Omental fat pad (tissue), 4 donors: ENCODE results near the gene RPS25. TPM values are rescaled to one million over a fixed set of nuclear protein-coding genes. Genes with fewer than 3 reads are reported as not detected.
"Not testable (repeated sequence)": the region's sequence is repeated elsewhere in the genome, so short reads cannot be mapped to it uniquely, and the experiment has no call there.

Experiments used
- ATAC-seq: fragments of 150-250 bp; one replicate; pipeline ENCODE4 v1.9.1; 2016; ENCODE audit warnings: mild to moderate bottlenecking, moderate library complexity; ENCODE audit not compliant: low FRiP score
- DNase-seq: peaks from one replicate; pipeline ENCODE4 v3.0.0-alpha.2; 2019; ENCODE audit warnings: low spot score
- CTCF ChIP-seq, 3 donors: fragments of 450-650 bp; IDR thresholded peaks; one replicate each; pipeline ENCODE4 v1.5.1; 2016 to 2017; ENCODE audit warnings: antibody characterized with exemption in 3 of 3, mild to moderate bottlenecking in 3 of 3, moderate library complexity in 2 of 3
- total RNA-seq, 4 donors: library from RNA; depleted of rRNA; stranded (reverse); fragments of >200 nt; gene quantifications; one replicate each; pipeline ENCODE4 v1.1.0, GENCODE V29; 2016

RPS25 gene
- total RNA-seq, 4 donors from 2014 or later, result 1,426 to 2,619 (median 2,025) TPM

DNA sequence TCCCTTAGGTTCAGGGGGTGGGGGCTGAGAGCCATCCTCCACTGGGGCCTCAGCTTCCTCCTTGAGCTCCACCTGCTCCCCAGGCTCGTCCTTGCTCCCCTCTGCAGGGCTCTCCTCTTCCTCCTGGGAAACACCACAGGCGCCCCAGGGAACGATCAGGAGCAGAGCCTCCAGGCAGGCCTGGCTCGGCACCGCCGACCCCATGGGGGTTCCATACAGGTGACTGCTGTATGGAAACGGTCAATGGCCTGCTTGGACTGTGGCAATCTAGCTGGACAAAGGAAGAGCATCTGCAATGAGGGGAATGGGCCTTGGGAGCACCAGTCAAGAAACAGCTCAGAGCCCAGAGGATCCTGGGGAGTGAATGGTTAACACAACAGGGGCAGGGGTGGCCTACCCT, 30.9 kb upstream of the RPS25 start:
- DNase-seq (no peak), ATAC-seq (no peak)
- TF ChIP-seq CTCF (IDR thresholded peaks at IDR 0.05), result no peak

DNA sequence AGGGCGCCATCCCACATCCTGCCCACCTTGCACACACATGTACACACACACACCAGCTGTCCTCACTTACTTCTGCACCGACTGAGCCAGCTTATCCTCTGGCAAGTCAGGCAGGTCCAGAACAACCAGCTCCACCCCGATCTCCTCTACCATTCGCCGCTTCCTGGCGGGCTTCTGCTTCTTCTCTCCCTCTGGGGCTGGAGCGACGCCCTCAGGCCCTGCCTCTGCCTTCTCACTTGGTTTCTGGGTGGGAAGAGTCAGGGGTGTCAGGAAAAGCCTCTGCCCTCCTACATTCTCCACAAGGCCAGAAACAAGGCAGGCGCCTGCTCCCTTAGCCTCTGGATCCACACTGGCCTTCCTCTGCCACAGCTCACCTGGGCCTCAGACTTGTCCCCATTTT, 30.5 kb upstream of the RPS25 start:
- ATAC-seq, result no peak
- no peak for DNase-seq
- no peak for TF ChIP-seq CTCF (IDR thresholded peaks at IDR 0.05)

GRCh38 chr11:119047205-119047604, 29.1 kb upstream of the RPS25 start:
- DNase-seq, result no peak
- no peak for TF ChIP-seq CTCF (IDR thresholded peaks at IDR 0.05)
- ATAC-seq, result no peak

DNA sequence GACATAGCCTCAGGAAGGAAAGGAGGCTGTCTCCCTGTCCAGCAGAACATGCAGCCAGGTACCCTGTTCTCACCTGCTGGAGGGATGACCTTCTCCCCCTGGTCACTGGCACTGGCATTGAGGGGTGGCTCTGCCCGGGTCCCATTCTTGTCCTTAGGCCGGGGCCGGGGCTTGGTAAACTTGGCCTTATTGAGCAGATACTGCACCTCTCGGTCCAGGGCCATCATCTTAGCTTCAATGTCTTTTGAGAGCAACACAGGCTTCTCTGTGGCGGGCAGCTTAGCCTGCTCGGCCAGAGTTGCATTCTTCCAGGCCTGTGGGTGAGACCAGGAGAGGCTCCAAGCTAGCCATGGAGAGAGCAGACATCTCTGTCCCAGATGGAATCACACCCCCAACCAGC, 28.3 kb upstream of the RPS25 start:
- ATAC-seq (no peak), DNase-seq (no peak)
- TF ChIP-seq CTCF (IDR thresholded peaks at IDR 0.05), result no peak

DNA sequence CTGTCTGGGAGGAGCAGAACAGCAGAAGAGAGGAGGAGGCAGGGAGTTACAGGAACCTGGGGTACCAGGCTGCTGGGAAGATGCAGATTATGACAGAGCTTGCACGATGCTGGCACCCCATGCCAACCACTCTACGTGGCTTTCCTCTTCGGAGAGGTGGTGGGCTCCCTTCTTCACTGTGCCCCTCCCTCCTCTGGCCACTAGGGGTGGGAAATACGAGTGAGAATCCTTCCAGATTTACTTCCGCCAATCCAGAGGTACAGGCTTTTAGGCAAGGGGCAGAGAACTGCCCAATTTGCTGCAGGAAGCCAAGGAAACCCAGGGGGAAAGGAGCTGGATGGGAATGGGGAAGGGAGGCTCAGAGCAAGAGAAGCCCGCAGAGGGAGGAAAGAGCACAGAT, 26.6 kb upstream of the RPS25 start:
- ATAC-seq (no peak), DNase-seq (no peak)
- no peak for TF ChIP-seq CTCF (IDR thresholded peaks at IDR 0.05)

DNA sequence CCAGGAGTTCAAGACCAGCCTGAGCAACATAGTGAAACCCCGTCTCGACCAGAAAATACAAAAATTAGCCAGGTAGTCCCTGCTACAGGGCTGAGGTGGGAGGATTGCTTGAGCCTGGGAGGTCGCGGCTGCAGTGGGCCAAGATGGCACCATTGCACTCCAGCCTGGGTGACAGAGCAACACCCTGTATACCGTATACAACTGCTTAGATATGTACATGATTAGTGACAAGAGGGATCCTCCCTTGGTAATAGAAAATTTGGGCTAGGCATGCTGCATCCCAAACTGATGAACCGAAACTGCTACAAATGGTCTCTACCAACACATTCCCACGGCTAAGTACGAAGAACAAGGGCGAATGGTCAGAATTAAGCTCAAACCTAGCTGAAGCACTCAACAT, 24.8 kb upstream of the RPS25 start:
- no peak for DNase-seq
- TF ChIP-seq CTCF (IDR thresholded peaks at IDR 0.05), result no peak
- ATAC-seq, result no peak

- TF ChIP-seq CTCF (IDR thresholded peaks at IDR 0.05), result no peak
- ATAC-seq (no peak), DNase-seq (no peak)
Measured at GRCh38 chr11:119041821-119042514, 23.8 kb upstream of the RPS25 start.

DNA sequence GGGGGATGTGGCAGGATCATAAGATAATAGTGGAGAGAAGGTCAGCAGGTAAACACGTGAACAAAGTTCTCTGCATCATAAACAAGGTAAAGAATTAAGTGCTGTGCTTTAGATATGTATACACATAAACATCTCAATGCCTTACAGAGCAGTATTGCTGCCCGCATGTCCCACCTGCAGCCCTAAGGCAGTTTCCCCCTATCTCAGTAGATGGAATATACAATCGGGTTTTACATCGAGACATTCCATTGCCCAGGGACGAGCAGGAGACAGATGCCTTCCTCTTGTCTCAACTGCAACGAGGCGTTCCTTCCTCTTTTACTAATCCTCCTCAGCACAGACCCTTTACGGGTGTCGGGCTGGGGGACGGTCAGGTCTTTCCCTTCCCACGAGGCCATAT, 21.3 kb upstream of the RPS25 start:
- not testable (repeated sequence) for DNase-seq, ATAC-seq
